Astrocyte of the spinal cord (primary cell): ENCODE measurements around the gene RASGRP4.
"Not testable (repeated sequence)": the region's sequence is repeated elsewhere in the genome, so short reads cannot be mapped to it uniquely, and the experiment has no call there.

ENCODE experiments used
- DNase-seq: peaks from one replicate; pipeline ENCODE4 v3.0.0; 2011; ENCODE audit warnings: low read depth, low spot score
- H3K4me3 ChIP-seq: 2 replicates; pipeline ENCODE4 v1.5.1; 2011; ENCODE audit warnings: low read depth, mild to moderate bottlenecking, low read length, moderate library complexity
- CTCF ChIP-seq: IDR thresholded peaks from 2 replicates; pipeline ENCODE4 v1.5.1; 2012; ENCODE audit warnings: low read depth, mild to moderate bottlenecking, low read length, inconsistent platforms
- in situ Hi-C: cut with HindIII; loops from 2 replicates; pipeline ENCODE4 v1.10.0; 2017; ENCODE audit warnings: low sequenced_read_pairs

Gene RASGRP4

DNA sequence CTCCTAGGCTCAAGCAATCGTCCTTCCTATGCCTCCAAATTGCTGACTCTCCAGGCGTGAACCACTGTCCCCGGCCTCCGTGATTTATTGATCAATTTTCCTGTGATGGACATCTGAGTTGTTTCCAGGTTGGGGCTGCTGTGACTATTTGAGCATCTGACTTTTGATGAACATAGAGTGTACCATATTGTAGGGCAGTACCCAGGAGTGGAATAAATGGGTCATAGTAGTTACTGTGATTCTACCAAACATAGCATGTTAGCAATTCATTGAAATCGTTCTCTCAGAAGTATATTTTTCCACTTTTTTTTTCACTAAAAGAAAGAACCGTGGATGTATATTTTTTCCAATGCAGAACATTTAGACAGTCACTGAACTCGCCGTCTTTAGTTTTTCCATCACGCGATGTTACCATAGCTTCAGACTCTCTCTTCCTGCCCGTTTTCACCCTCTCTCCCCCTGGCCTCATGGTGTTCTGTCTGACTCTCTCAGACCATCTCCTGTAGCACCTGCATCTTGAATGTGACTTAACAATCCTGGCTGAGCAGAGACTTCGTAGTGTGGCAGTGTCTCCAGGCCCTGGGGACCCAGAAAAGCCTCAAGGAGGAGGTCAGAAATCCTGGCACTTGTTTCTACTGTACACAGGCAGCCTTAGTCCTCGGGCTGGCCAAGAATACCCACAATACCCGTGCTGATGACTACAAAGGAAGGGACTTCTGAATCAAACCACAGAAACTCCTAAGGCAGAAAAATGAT lies 3.2 kb upstream of the RASGRP4 start:
- no peak for TF ChIP-seq CTCF
- in situ Hi-C loops: no loop called here
- DNase-seq: no peak
- H3K4me3 ChIP-seq: no peak overlapping the region

DNA sequence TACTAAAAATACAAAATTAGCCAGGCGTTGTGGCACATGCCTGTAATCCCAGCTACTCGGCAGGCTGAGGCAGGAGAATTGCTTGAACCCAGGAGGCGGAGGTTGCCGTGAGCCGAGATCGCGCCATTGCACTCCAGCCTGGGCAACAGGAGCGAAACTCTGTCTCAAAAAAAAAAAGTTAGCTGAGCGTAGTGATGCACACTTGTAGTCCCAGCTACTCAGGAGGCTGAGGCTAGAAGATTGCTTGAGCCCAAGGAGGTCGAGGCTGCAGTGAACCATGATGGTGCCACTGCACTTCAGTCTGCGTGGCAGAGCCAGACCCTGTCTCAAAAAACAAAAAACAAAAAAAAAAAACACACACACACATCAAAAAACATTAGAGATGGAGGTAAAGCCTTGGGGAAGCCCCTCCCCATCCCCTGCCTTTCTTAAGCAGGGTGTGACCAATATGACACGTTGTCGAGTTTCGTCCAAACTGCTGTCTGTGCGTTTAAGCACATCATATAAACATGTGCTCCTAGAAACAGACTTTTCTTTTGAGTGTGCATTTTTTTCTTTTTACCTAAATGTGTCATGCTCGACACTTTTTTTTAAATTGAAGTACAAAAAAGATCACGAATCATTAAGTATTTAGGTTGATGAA lies 1.1 kb upstream of the RASGRP4 start:
- H3K4me3 ChIP-seq, in situ Hi-C loops, DNase-seq: not testable (repeated sequence)

DNA sequence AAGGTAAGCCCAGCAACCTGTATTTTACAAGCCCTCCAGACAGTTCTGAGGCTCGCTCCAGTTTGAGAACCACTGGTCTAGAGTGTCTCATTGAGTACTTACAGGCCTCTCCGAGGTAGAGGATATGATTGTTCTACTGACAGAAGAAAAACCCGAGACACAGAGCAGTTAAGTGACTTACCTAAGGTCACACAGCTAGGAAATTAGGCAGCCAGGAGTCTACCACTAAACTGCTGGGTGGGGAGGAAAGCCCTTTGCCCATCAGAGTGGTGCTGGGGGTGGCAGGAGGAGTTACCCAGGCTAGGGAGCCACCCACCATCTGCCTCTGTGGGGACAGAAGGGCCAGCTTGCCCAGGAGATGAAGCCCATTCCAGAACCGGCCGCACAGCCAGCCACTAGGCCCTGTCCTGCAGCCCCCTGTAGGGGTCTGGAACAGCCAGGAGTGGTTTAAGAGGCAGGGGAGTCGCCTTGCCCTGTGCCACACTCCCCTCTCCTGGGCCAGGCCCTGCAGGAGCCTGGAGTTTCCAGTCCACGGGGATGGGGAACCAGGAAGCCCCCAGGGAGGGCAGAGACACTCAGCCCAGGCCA lies 703 bp downstream of the RASGRP4 start:
- in situ Hi-C loops: no loop called here
- TF ChIP-seq CTCF: no peak
- no peak overlapping the region for H3K4me3 ChIP-seq

DNA sequence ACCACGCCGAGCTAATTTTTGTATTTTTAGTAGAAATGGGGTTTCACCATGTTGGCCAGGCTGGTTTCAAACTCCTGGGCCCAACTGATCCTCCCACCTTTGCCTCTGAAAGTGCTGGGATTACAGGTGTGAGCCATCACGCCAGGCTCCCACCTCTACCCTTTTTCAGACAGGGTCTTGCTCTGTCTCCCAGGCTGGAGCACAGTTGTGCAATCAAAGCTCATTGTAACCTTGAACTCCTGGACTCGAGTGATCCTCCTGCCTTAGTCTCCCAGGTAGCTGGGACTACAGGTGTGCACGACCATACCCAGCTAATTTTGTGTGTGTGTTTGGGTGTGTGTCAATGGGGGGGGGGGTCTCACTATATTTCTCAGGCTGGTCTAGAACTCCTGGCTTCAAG lies 1.7 kb downstream of the RASGRP4 start:
- DNase-seq: no peak
- in situ Hi-C loops: no loop called here
- TF ChIP-seq CTCF: no peak
- no peak overlapping the region for H3K4me3 ChIP-seq

More for the DNA sequence above, 703 bp downstream of the RASGRP4 start:
- DNase-seq: no peak

DNA sequence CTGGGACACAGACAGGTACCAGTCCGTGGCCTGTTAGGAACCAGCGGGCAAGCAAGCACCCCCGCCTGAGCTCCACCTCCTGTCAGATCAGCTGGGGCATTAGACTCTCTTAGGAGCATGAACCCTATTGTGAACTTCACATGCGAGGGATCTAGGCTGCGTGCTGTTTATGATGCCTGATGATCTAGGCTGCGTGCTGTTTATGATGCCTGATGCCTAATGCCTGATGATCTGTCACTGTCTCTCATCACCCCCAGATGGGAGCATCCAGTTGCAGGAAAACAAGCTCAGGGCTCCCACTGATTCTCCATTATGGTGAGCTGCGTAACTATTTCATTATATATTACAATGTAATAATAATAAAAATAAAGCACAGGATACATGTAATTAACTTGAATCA lies 3.6 kb downstream of the RASGRP4 start:
- TF ChIP-seq CTCF: no peak
- no peak overlapping the region for H3K4me3 ChIP-seq
- in situ Hi-C loops: no loop called here
- DNase-seq: no peak

- DNase-seq: no peak
- in situ Hi-C loops: no loop called here
- no peak overlapping the region for H3K4me3 ChIP-seq
- no peak for TF ChIP-seq CTCF
These were observed 4.2 kb downstream of the RASGRP4 start for GRCh38 chr19:38421856-38422255.

DNA sequence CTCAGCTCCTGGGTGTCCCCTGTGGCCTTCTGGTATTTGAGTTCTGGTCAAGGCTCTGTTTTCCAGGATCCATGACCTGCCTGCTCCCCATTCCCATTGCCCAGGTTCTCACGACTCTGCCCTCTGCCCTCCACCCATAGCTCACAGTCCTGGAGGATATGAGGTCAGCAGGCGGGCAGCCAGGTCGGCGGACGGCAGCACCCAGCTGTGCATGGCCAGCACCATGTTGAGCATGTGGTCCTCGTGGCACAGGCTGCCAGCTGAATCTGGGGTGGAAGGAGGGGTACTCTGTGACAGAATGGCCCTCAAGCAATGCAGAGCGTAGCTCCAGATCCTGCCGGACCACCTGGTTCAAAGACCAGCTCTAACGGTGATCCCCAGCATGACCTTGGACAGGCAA lies 5.1 kb downstream of the RASGRP4 start:
- in situ Hi-C loops: no loop called here
- no peak for TF ChIP-seq CTCF
- H3K4me3 ChIP-seq: no peak overlapping the region
- no peak for DNase-seq
